Brain pericyte (primary cell): ENCODE measurements around the gene MRTO4.
"Not testable (repeated sequence)": the region's sequence is repeated elsewhere in the genome, so short reads cannot be mapped to it uniquely, and the experiment has no call there.

ENCODE experiments used
- DNase-seq: peaks from one replicate; pipeline ENCODE4 v3.0.0-alpha.2; 2012; ENCODE audit warnings: low read depth, low spot score

Gene MRTO4

GRCh38 chr1:19222979-19223824 lies 28.4 kb upstream of the MRTO4 start:
- DNase-seq: no peak

DNA sequence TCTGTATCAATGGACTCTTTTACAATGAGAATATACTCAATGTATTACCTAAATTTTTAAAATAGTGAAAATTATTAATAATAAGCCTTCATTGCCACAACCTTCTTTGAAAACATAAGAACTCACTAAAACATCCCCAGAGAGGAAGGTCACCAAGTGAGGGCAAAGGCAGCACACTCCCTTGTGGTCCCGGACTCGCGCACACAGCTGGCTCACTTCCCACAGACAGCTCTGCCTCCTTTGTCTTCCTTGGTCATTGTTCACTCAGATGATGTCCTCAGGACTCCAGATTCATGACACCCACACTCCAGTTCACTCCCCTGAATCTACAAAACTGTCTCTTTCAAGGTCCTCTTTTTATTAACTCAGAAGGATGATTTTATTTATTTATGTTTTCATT lies 22.4 kb upstream of the MRTO4 start:
- DNase-seq: no peak

GRCh38 chr1:19229828-19230325 lies 21.7 kb upstream of the MRTO4 start:
- no peak for DNase-seq

- DNase-seq: not testable (repeated sequence)
Measured at GRCh38 chr1:19231736-19232523, 19.7 kb upstream of the MRTO4 start.

GRCh38 chr1:19232524-19232846 lies 19.1 kb upstream of the MRTO4 start:
- no peak for DNase-seq

DNA sequence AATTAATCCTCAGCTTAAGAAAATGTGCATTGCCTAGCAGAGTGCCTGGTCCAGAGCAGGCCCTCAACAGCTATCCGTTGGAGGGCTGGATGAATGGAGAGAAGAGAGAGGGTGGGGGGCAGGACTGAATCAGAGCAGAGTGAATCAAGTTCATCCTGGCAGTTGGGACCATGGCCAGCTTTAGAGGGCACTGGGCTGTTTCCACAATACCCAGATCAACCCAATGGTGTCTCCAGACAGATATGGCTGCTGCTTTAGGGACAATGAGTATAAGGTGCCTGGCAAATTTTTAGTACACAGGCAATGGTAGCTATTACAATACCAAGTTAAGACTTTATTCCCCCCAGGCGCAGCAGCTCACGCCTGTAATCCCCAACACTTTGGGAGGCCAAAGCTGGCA lies 17.4 kb upstream of the MRTO4 start:
- DNase-seq: no peak

DNA sequence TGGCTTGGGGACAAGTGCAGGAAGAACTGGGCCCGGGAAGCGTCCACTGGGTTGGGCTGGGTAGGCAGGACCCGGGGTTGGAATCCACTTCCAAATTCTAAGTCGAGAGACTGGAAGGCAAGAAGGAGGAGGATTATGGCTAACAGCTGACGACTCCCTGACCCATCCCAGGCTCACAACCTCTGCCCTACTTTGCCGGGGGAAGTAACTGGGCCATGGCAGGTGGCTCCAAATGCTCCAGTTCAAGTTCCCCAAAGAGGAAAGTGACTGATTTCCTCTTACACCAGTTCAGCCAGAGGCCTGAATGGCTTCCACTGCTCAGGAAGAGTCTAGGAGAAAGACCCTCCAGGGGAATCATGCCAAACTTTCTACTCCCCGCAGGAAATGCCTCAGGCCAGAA lies 11.7 kb upstream of the MRTO4 start:
- no peak for DNase-seq

- peak; percentile 16 for DNase-seq
Measured at GRCh38 chr1:19240673-19241538, 10.7 kb upstream of the MRTO4 start.

GRCh38 chr1:19250629-19251304 lies 838 bp upstream of the MRTO4 start:
- no peak for DNase-seq

GRCh38 chr1:19254416-19254815 lies 2.8 kb downstream of the MRTO4 start:
- no peak for DNase-seq

GRCh38 chr1:19255288-19255687 lies 3.7 kb downstream of the MRTO4 start:
- DNase-seq: no peak

GRCh38 chr1:19256301-19256700 lies 4.7 kb downstream of the MRTO4 start:
- DNase-seq: not testable (repeated sequence)

DNA sequence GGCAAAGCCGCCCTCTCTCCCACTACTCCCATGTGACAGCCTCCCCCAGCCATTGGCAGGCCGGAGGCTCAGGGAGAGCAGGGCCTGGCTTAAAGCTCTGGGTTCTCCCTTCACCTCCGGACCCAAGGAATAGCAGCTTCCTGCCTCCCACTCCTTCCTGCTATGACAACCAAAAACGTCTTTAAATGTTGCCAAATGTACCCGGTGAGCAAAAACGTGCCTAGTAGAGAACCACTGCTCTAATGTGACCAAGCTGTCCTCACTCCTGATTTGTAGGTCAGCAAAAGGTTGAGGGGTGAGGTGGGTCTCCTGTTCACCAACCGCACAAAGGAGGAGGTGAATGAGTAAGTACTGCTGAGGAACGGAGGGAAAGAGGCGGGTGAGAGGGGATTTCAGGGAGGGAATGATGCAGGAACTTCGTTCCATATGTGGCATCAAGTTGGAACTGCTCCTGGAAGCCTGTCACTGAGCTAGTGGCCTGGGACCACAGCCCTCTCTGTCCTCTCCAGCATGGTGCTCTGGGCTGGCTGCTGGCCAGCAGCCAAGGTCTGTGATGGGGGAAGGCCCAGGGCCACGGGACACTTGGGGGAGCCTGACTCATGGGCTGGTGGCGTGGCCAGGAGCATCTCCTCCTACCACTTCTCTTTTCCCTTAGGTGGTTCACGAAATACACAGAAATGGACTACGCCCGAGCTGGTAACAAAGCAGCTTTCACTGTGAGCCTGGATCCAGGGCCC lies 5.7 kb downstream of the MRTO4 start:
- DNase-seq: no peak

DNA sequence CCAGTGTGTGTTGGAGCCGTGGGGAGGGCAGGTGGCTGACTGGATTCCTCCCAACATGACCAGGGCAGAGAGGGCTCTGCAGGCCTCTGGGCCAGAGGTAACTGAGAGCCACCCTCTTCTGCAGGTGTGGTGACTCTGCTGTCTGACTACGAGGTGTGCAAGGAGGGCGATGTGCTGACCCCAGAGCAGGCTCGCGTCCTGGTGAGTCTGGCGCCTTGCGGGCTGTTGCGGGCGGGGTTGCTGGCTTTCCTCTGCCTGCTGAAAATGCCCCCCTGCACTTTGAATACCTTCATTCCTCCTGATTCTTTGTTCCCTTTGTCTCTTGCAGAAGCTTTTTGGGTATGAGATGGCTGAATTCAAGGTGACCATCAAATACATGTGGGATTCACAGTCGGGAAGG lies 6.7 kb downstream of the MRTO4 start:
- DNase-seq: no peak

DNA sequence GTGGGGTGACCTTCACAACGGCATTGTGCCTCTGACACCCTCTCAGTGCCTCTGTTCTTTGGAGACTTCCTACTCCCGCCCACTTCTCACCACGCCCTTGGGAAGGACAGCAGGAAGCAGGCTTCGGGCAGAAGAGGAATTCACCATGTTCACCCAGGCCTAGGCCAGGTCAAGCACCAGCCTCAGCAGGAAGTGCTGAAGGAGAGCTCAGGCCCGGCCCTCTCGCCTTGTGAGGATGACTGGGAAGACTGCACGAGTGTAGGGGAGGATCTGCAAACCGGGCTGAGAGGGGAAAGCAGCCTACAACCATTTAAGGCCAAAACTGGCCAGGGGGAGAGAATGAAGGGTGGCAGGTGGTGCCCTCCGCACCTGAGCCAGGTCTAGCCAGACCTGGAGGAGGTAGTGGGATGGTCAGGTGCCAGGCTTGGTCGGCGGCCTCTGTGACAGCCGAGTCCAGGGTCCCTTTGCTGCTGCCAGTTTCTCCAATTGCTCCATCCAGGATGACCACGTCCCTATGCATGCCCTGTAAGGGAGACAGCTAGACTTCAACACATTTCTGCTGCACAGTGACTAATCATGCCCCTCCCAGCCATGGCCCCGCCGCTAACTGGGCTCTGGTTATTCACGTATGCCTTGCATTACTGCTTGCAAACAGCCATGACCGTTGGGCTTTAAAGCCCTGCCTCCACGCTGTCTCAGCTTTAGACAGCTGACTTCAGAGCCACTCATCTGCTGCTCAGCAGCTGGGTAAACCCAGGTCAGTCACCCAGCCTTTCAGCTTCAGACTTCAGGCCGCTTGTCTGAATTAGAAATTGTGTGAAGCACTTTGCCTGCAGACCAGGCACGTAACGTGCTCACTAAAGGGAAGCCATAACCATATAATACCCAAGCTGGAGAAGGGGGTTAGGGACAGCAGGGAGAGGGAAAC lies 8.9 kb downstream of the MRTO4 start:
- DNase-seq: no peak

- no peak for DNase-seq
Measured at GRCh38 chr1:19262047-19262446, 10.4 kb downstream of the MRTO4 start.

DNA sequence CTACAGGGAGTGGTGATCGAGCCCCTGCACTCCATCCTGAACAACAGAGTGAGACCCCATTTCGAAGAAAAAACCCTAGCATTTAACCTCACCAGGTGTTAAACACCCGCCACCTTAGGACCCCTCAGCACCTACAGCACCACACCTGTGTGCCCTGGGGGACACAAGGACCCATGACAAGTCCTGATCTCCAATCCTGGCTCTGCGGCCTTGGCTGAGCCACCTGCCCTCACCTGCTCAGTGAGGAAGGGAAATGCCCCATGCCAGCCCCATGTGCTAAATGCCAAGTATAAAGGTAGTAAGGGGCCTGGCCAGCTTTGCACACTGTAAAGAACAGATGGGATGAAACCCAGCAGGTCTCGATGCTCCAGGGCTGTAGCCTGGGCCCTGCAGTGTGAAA lies 11.1 kb downstream of the MRTO4 start:
- no peak for DNase-seq

GRCh38 chr1:19268445-19268844 lies 16.8 kb downstream of the MRTO4 start:
- no peak for DNase-seq
